HEK293 (cell line): ENCODE results near the gene DUSP6.

Source experiments
- ZBTB44 ChIP-seq: fragments of 450-650 bp; IDR thresholded peaks from 2 replicates; pipeline ENCODE4 v1.5.1; 2018; ENCODE audit warnings: missing biosample characterization, mild to moderate bottlenecking, missing genetic modification characterization
- ZBTB8A ChIP-seq: fragments of 450-650 bp; formaldehyde crosslinking; IDR thresholded peaks from 2 replicates; pipeline ENCODE4 v1.5.1; 2016; ENCODE audit warnings: missing biosample characterization, missing genetic modification characterization
- ZNF274 ChIP-seq, 2 experiments: fragments of 200-500 bp in 1 of 2; fragments of 450-650 bp in 1 of 2; sonication (Bioruptor generic) in 1 of 2; formaldehyde crosslinking in 1 of 2; IDR thresholded peaks; 2 replicates each; pipeline versions ENCODE4 v1.5.1 to v1.6.1; 2014 to 2016; ENCODE audit warnings: borderline replicate concordance in 1 of 2, inconsistent platforms in 1 of 2, low read length in 1 of 2, missing biosample characterization in 1 of 2, missing genetic modification characterization in 1 of 2
- TF ChIP-seq, protein P1 (sequence below): fragments of 450-650 bp; formaldehyde crosslinking; IDR thresholded peaks from 2 replicates; pipeline ENCODE4 v1.5.1; 2017; ENCODE audit warnings: missing biosample characterization, missing genetic modification characterization

GRCh38 chr12:89368391-89368790 lies 16.1 kb upstream of the DUSP6 start:
- TF ChIP-seq, protein P1, sequence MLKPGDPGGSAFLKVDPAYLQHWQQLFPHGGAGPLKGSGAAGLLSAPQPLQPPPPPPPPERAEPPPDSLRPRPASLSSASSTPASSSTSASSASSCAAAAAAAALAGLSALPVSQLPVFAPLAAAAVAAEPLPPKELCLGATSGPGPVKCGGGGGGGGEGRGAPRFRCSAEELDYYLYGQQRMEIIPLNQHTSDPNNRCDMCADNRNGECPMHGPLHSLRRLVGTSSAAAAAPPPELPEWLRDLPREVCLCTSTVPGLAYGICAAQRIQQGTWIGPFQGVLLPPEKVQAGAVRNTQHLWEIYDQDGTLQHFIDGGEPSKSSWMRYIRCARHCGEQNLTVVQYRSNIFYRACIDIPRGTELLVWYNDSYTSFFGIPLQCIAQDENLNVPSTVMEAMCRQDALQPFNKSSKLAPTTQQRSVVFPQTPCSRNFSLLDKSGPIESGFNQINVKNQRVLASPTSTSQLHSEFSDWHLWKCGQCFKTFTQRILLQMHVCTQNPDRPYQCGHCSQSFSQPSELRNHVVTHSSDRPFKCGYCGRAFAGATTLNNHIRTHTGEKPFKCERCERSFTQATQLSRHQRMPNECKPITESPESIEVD (tag by site-specific recombination), result no peak
- TF ChIP-seq ZBTB8A (tag by site-specific recombination) (no peak), ZNF274 (IDR thresholded peaks at IDR 0.05; ENCODE audit: low read length) (no peak), ZNF274 (tag by site-specific recombination; IDR thresholded peaks at IDR 0.05; ENCODE audit: borderline replicate concordance) (no peak), ZBTB44 (tag by site-specific recombination) (no peak)
